PC-9 (cell line): ENCODE results near the gene SNRNP48. TPM values are rescaled to one million over a fixed set of nuclear protein-coding genes. Genes with fewer than 3 reads are reported as not detected.
A peak's percentile ranks its signal among the peaks of the same experiment; 100 is the strongest.

Experiments used
- BruUV-seq: library from RNA; stranded (reverse); fragments of 400-500 nt; replicated peaks from 2 replicates; lab custom pipeline; 2021; lab: Mats Ljungman, UMichigan
- CTCF ChIA-PET: fragments of 300-600 bp; sonication (Branson Sonifier 250); formaldehyde crosslinking; loops from one replicate; lab custom pipeline; 2022; ENCODE audit warnings: antibody characterized with exemption; lab: Charles Lee
- POLR2A ChIA-PET: fragments of 300-600 bp; sonication (Branson Sonifier 250); formaldehyde crosslinking; loops from one replicate; lab custom pipeline; 2022; ENCODE audit warnings: antibody characterized with exemption; ENCODE audit not compliant: unreplicated experiment; lab: Charles Lee
- DNase-seq, 2 experiments: peaks; one replicate each; pipeline versions ENCODE4 v3.0.0 to v3.0.0-alpha.2; 2015 to 2022; ENCODE audit warnings: mixed read lengths in 1 of 2
- H2AFZ ChIP-seq: fragments of 200-600 bp; sonication (generic); 2 replicates; pipeline ENCODE4 v1.8.1; 2017; ENCODE audit warnings: antibody characterized with exemption
- H3F3A ChIP-seq: fragments of 200-600 bp; sonication (generic); 2 replicates; pipeline ENCODE4 v1.8.1; 2017; ENCODE audit warnings: antibody characterized with exemption, mild to moderate bottlenecking, low read depth; ENCODE audit not compliant: insufficient read depth
- H3K27ac ChIP-seq: fragments of 200-600 bp; sonication (generic); 2 replicates; pipeline ENCODE4 v1.6.1; 2016; ENCODE audit warnings: mixed run types
- H3K27me3 ChIP-seq: fragments of 200-600 bp; sonication (generic); 2 replicates; pipeline ENCODE4 v1.6.1; 2016; ENCODE audit warnings: low read depth, mixed run types; ENCODE audit not compliant: insufficient read depth
- H3K36me3 ChIP-seq: fragments of 200-600 bp; sonication (generic); 2 replicates; pipeline ENCODE4 v1.6.1; 2016; ENCODE audit warnings: low read depth, mixed run types
- H3K4me1 ChIP-seq: fragments of 200-600 bp; sonication (generic); replicated peaks from 2 replicates; pipeline ENCODE4 v1.6.1; 2016; ENCODE audit warnings: mixed run types; ENCODE audit not compliant: insufficient read depth
- H3K4me2 ChIP-seq: fragments of 200-600 bp; sonication (generic); 2 replicates; pipeline ENCODE4 v1.6.1; 2017; ENCODE audit warnings: mixed run types
- H3K4me3 ChIP-seq: fragments of 200-600 bp; sonication (generic); 2 replicates; pipeline ENCODE4 v1.6.1; 2016; ENCODE audit warnings: mixed run types
- H3K79me2 ChIP-seq: fragments of 200-600 bp; sonication (generic); 2 replicates; pipeline ENCODE4 v1.6.1; 2017; ENCODE audit warnings: low read depth, mixed run types
- H3K9me2 ChIP-seq: fragments of 200-600 bp; sonication (generic); 2 replicates; pipeline ENCODE4 v1.8.1; 2017; ENCODE audit warnings: mild to moderate bottlenecking; ENCODE audit not compliant: insufficient read depth
- H3K9me3 ChIP-seq: fragments of 200-600 bp; sonication (generic); 2 replicates; pipeline ENCODE4 v1.8.1; 2016; ENCODE audit warnings: low read depth; ENCODE audit not compliant: insufficient read depth
- H4K20me1 ChIP-seq: fragments of 200-600 bp; sonication (generic); 2 replicates; pipeline ENCODE4 v1.8.1; 2017; ENCODE audit not compliant: insufficient read depth
- CTCF ChIP-seq: fragments of 200-600 bp; sonication (generic); conservative IDR thresholded peaks from 2 replicates; pipeline ENCODE4 v1.6.1; 2017; ENCODE audit warnings: mixed run types, antibody characterized with exemption, mild to moderate bottlenecking, moderate library complexity
- EZH2 ChIP-seq: fragments of 200-600 bp; sonication (generic); IDR thresholded peaks from 2 replicates; pipeline ENCODE4 v1.8.0; 2017; ENCODE audit warnings: antibody characterized with exemption, low read depth
- intact Hi-C: fragments of 100-400 bp; cut with micrococcal nuclease; formaldehyde crosslinking; loops from one replicate; pipeline ENCODE4 v1.10.0; 2022; ENCODE audit not compliant: unreplicated experiment
- total RNA-seq: library from RNA; stranded (reverse); gene quantifications from 2 replicates; pipeline ENCODE4 v1.2.3, GENCODE V29; 2021

SNRNP48 gene
- total RNA-seq, 1 experiment from 2014 or later, result 21.7 TPM

GRCh38 chr6:7542874-7543624 is 46.9 kb upstream of the SNRNP48 start:
- DNase-seq, result peak; percentile 68 to 69
- H3K27me3 ChIP-seq, result no peaks in the 10 kb centered on the region
- H2AFZ ChIP-seq, result no peak overlapping the region
- peaks cover 37% of the 10 kb centered on the region for H3K4me1 ChIP-seq
- H3F3A ChIP-seq, result peaks cover 15% of the 10 kb centered on the region; the same call in 1 of the 2 replicates
- H3K79me2 ChIP-seq, result peaks cover 49% of the 10 kb centered on the region
- H4K20me1 ChIP-seq, result no peaks in the 10 kb centered on the region; the same call in 1 of the 2 replicates
- ChIA-PET POLR2A (interaction anchor here (0.6 to 0.7 kb wide), 3 partner anchors 75 to 257 kb away, joined by 3 read pairs; no protein-coding TSS in a partner anchor), CTCF (interaction anchor here (0.5 kb wide), 1 partner anchor 151 kb away, joined by 8 read pairs; no protein-coding TSS in a partner anchor)
- no peak for TF ChIP-seq CTCF
- no peak for TF ChIP-seq EZH2
- H3K9me3 ChIP-seq, result no peaks in the 10 kb centered on the region
- peak overlapping the region; percentile 81 for H3K4me3 ChIP-seq
- intact Hi-C loops, result loop anchor here (2.0 to 5.0 kb wide), 4 partner anchors 49 to 230 kb away; partner anchors contain the start of genes SNRNP48 and SSR1
- no peaks in the 10 kb centered on the region for H3K36me3 ChIP-seq
- no TSS peak for BruUV-seq
- H3K4me2 ChIP-seq, result peak overlapping the region; percentile 91
- peak overlapping the region; percentile 79 for H3K27ac ChIP-seq
- H3K9me2 ChIP-seq, result no peaks in the 10 kb centered on the region

- Histone ChIP-seq H3K9me3 (no peaks in the 10 kb centered on the region), H3K4me2 (peak overlapping the region; percentile 91), H3K36me3 (no peaks in the 10 kb centered on the region), H3K4me1 (peaks cover 45% of the 10 kb centered on the region), H3K9me2 (no peaks in the 10 kb centered on the region), H3K4me3 (peak overlapping the region; percentile 81), H4K20me1 (no peaks in the 10 kb centered on the region; the same call in 1 of the 2 replicates), H3K27me3 (no peaks in the 10 kb centered on the region), H3F3A (peaks cover 15% of the 10 kb centered on the region; the same call in 1 of the 2 replicates), H3K79me2 (peaks cover 56% of the 10 kb centered on the region), H2AFZ (no peak overlapping the region), H3K27ac (no peak overlapping the region)
- no peak for TF ChIP-seq EZH2
- no peak for TF ChIP-seq CTCF
- POLR2A ChIA-PET, result interaction anchor here (0.6 to 0.7 kb wide), 2 partner anchors 76 to 258 kb away, joined by 3 read pairs; no protein-coding TSS in a partner anchor
- DNase-seq, result no peak
- BruUV-seq, result no TSS peak
- CTCF ChIA-PET, result no interaction called here
- intact Hi-C loops, result loop anchor here (2.0 to 5.0 kb wide), 4 partner anchors 48 to 231 kb away; partner anchors contain the start of genes SNRNP48 and SSR1
These were observed 46.1 kb upstream of the SNRNP48 start for GRCh38 chr6:7543789-7544424.

- no peaks in the 10 kb centered on the region for H3K9me2 ChIP-seq
These were observed 45.4 kb upstream of the SNRNP48 start for GRCh38 chr6:7544597-7544996.

More at GRCh38 chr6:7544597-7544996, 45.4 kb upstream of the SNRNP48 start:
- TF ChIP-seq EZH2, result no peak
- TF ChIP-seq CTCF, result no peak
- CTCF ChIA-PET, result no interaction called here
- Histone ChIP-seq H3K79me2 (peaks cover 60% of the 10 kb centered on the region), H3K4me2 (peak overlapping the region; percentile 91), H4K20me1 (no peaks in the 10 kb centered on the region; the same call in 1 of the 2 replicates), H3K9me3 (no peaks in the 10 kb centered on the region), H2AFZ (no peak overlapping the region), H3K27ac (no peak overlapping the region), H3F3A (peaks cover 15% of the 10 kb centered on the region; the same call in 1 of the 2 replicates), H3K4me1 (peaks cover 45% of the 10 kb centered on the region), H3K36me3 (no peaks in the 10 kb centered on the region), H3K4me3 (peak overlapping the region; percentile 81; the same call in 1 of the 2 replicates), H3K27me3 (no peaks in the 10 kb centered on the region)
- no TSS peak for BruUV-seq
- DNase-seq, result no peak
- intact Hi-C loops, result loop anchor here (5.0 kb wide), 2 partner anchors 48 to 77 kb away; partner anchors contain the start of gene SNRNP48
- POLR2A ChIA-PET, result no interaction called here
